ENCODE measurements around the gene ACADVL.

The ACADVL gene

GRCh38 chr17:7219229-7219811 is 418 bp upstream of the ACADVL start:
- peaks cover 44% of the 10 kb centered on the region for H3K4me1 ChIP-seq (ENCODE audit: control insufficient read depth, insufficient read depth, low read length)
- peak overlapping the region; percentile 90 for H3K4me3 ChIP-seq (ENCODE audit: low read depth, low read length)
- H3K9ac ChIP-seq (ENCODE audit: low read length): peak overlapping the region; percentile 92
- H3K9me3 ChIP-seq (ENCODE audit: control insufficient read depth, insufficient read depth, low read depth, low read length): no peaks in the 10 kb centered on the region
- H3K27me3 ChIP-seq (ENCODE audit: control insufficient read depth, insufficient read depth, low read length): no peaks in the 10 kb centered on the region
- peak overlapping the region; percentile 91 for H3K27ac ChIP-seq (ENCODE audit: low read depth, low read length)
- H3K36me3 ChIP-seq (ENCODE audit: control insufficient read depth, insufficient read depth, low read length): peaks cover 35% of the 10 kb centered on the region

- Histone ChIP-seq H3K4me3 (ENCODE audit: low read depth, low read length) (peak overlapping the region; percentile 90), H3K4me1 (ENCODE audit: control insufficient read depth, insufficient read depth, low read length) (peaks cover 39% of the 10 kb centered on the region), H3K9me3 (ENCODE audit: control insufficient read depth, insufficient read depth, low read depth, low read length) (no peaks in the 10 kb centered on the region), H3K9ac (ENCODE audit: low read length) (peak overlapping the region; percentile 92), H3K27ac (ENCODE audit: low read depth, low read length) (peak overlapping the region; percentile 91), H3K27me3 (ENCODE audit: control insufficient read depth, insufficient read depth, low read length) (no peaks in the 10 kb centered on the region), H3K36me3 (ENCODE audit: control insufficient read depth, insufficient read depth, low read length) (peaks cover 49% of the 10 kb centered on the region)
These were observed 997 bp downstream of the ACADVL start for GRCh38 chr17:7220593-7221277.

- H3K9me3 ChIP-seq (ENCODE audit: control insufficient read depth, insufficient read depth, low read depth, low read length): no peaks in the 10 kb centered on the region
- no peaks in the 10 kb centered on the region for H3K27me3 ChIP-seq (ENCODE audit: control insufficient read depth, insufficient read depth, low read length)
- H3K4me3 ChIP-seq (ENCODE audit: low read depth, low read length): 0 out of 2 replicates have a peak overlapping the region, but pooled peaks have one; percentile 90
- H3K9ac ChIP-seq (ENCODE audit: low read length): no peak overlapping the region
- peaks cover 32% of the 10 kb centered on the region for H3K4me1 ChIP-seq (ENCODE audit: control insufficient read depth, insufficient read depth, low read length)
- H3K36me3 ChIP-seq (ENCODE audit: control insufficient read depth, insufficient read depth, low read length): peaks cover 56% of the 10 kb centered on the region
- no peak overlapping the region for H3K27ac ChIP-seq (ENCODE audit: low read depth, low read length)
These were observed 1.7 kb downstream of the ACADVL start for GRCh38 chr17:7221278-7222092.

GRCh38 chr17:7222093-7222971 is 2.6 kb downstream of the ACADVL start:
- no peak overlapping the region for H3K9ac ChIP-seq (ENCODE audit: low read length)
- H3K9me3 ChIP-seq (ENCODE audit: control insufficient read depth, insufficient read depth, low read depth, low read length): no peaks in the 10 kb centered on the region
- H3K4me1 ChIP-seq (ENCODE audit: control insufficient read depth, insufficient read depth, low read length): peaks cover 27% of the 10 kb centered on the region
- peaks cover 65% of the 10 kb centered on the region for H3K36me3 ChIP-seq (ENCODE audit: control insufficient read depth, insufficient read depth, low read length)
- no peak overlapping the region for H3K4me3 ChIP-seq (ENCODE audit: low read depth, low read length)
- H3K27ac ChIP-seq (ENCODE audit: low read depth, low read length): no peak overlapping the region
- H3K27me3 ChIP-seq (ENCODE audit: control insufficient read depth, insufficient read depth, low read length): no peaks in the 10 kb centered on the region

- H3K4me3 ChIP-seq (ENCODE audit: low read depth, low read length): no peak overlapping the region
- peaks cover 71% of the 10 kb centered on the region for H3K36me3 ChIP-seq (ENCODE audit: control insufficient read depth, insufficient read depth, low read length)
- no peak overlapping the region for H3K27ac ChIP-seq (ENCODE audit: low read depth, low read length)
- H3K9me3 ChIP-seq (ENCODE audit: control insufficient read depth, insufficient read depth, low read depth, low read length): no peaks in the 10 kb centered on the region
- H3K9ac ChIP-seq (ENCODE audit: low read length): no peak overlapping the region
- H3K4me1 ChIP-seq (ENCODE audit: control insufficient read depth, insufficient read depth, low read length): peaks cover 24% of the 10 kb centered on the region
- H3K27me3 ChIP-seq (ENCODE audit: control insufficient read depth, insufficient read depth, low read length): no peaks in the 10 kb centered on the region
These were observed 3.2 kb downstream of the ACADVL start for GRCh38 chr17:7222972-7223292.

- Histone ChIP-seq H3K36me3 (ENCODE audit: control insufficient read depth, insufficient read depth, low read length) (peaks cover 75% of the 10 kb centered on the region), H3K27ac (ENCODE audit: low read depth, low read length) (no peak overlapping the region), H3K4me1 (ENCODE audit: control insufficient read depth, insufficient read depth, low read length) (peaks cover 19% of the 10 kb centered on the region), H3K9me3 (ENCODE audit: control insufficient read depth, insufficient read depth, low read depth, low read length) (no peaks in the 10 kb centered on the region), H3K4me3 (ENCODE audit: low read depth, low read length) (no peak overlapping the region), H3K27me3 (ENCODE audit: control insufficient read depth, insufficient read depth, low read length) (no peaks in the 10 kb centered on the region), H3K9ac (ENCODE audit: low read length) (no peak overlapping the region)
These were observed 3.6 kb downstream of the ACADVL start for GRCh38 chr17:7223375-7223774.

GRCh38 chr17:7224110-7224509 is 4.4 kb downstream of the ACADVL start:
- Histone ChIP-seq H3K27ac (ENCODE audit: low read depth, low read length) (no peak overlapping the region), H3K9me3 (ENCODE audit: control insufficient read depth, insufficient read depth, low read depth, low read length) (no peaks in the 10 kb centered on the region), H3K9ac (ENCODE audit: low read length) (no peak overlapping the region), H3K27me3 (ENCODE audit: control insufficient read depth, insufficient read depth, low read length) (no peaks in the 10 kb centered on the region), H3K36me3 (ENCODE audit: control insufficient read depth, insufficient read depth, low read length) (peaks cover 82% of the 10 kb centered on the region), H3K4me1 (ENCODE audit: control insufficient read depth, insufficient read depth, low read length) (peaks cover 13% of the 10 kb centered on the region), H3K4me3 (ENCODE audit: low read depth, low read length) (no peak overlapping the region)

GRCh38 chr17:7224661-7225111 is 4.9 kb downstream of the ACADVL start:
- H3K9ac ChIP-seq (ENCODE audit: low read length): no peak overlapping the region
- H3K4me1 ChIP-seq (ENCODE audit: control insufficient read depth, insufficient read depth, low read length): peaks cover 9% of the 10 kb centered on the region; the same call in 1 of the 2 replicates
- H3K36me3 ChIP-seq (ENCODE audit: control insufficient read depth, insufficient read depth, low read length): peaks cover 88% of the 10 kb centered on the region
- H3K27ac ChIP-seq (ENCODE audit: low read depth, low read length): no peak overlapping the region
- no peaks in the 10 kb centered on the region for H3K9me3 ChIP-seq (ENCODE audit: control insufficient read depth, insufficient read depth, low read depth, low read length)
- no peaks in the 10 kb centered on the region for H3K27me3 ChIP-seq (ENCODE audit: control insufficient read depth, insufficient read depth, low read length)
- H3K4me3 ChIP-seq (ENCODE audit: low read depth, low read length): no peak overlapping the region

GRCh38 chr17:7225711-7226331 is 6.1 kb downstream of the ACADVL start:
- Histone ChIP-seq H3K4me3 (ENCODE audit: low read depth, low read length) (no peak overlapping the region), H3K27me3 (ENCODE audit: control insufficient read depth, insufficient read depth, low read length) (no peaks in the 10 kb centered on the region), H3K27ac (ENCODE audit: low read depth, low read length) (no peak overlapping the region), H3K9me3 (ENCODE audit: control insufficient read depth, insufficient read depth, low read depth, low read length) (no peaks in the 10 kb centered on the region), H3K4me1 (ENCODE audit: control insufficient read depth, insufficient read depth, low read length) (peaks cover 5% of the 10 kb centered on the region; the same call in 1 of the 2 replicates), H3K36me3 (ENCODE audit: control insufficient read depth, insufficient read depth, low read length) (peaks cover 100% of the 10 kb centered on the region), H3K9ac (ENCODE audit: low read length) (no peak overlapping the region)
